Gastroesophageal sphincter (tissue), 3 donors: ENCODE data around the gene SIPA1L3.

Source experiments
- CTCF ChIP-seq, 4 experiments: fragments of 200-600 bp in 2 of 4; fragments of 450-650 bp in 2 of 4; sonication (generic) in 1 of 4; IDR thresholded peaks; one replicate each; pipeline ENCODE4 v1.5.1; 2017 to 2019; ENCODE audit warnings: antibody characterized with exemption in 4 of 4, mild to moderate bottlenecking in 2 of 4, moderate library complexity in 2 of 4
- EP300 ChIP-seq: sonication (generic); formaldehyde crosslinking; IDR thresholded peaks from one replicate; pipeline ENCODE4 v1.6.1; 2017; ENCODE audit warnings: antibody characterized with exemption, mild to moderate bottlenecking
- POLR2A ChIP-seq, 2 donors: fragments of 450-650 bp; IDR thresholded peaks; one replicate each; pipeline ENCODE4 v1.6.1; 2017; ENCODE audit warnings: antibody characterized with exemption in 2 of 2, mild to moderate bottlenecking in 2 of 2, moderate library complexity in 1 of 2
- POLR2AphosphoS5 ChIP-seq: sonication (generic); formaldehyde crosslinking; IDR thresholded peaks from one replicate; pipeline ENCODE4 v1.6.1; 2017; ENCODE audit warnings: antibody characterized with exemption

DNA sequence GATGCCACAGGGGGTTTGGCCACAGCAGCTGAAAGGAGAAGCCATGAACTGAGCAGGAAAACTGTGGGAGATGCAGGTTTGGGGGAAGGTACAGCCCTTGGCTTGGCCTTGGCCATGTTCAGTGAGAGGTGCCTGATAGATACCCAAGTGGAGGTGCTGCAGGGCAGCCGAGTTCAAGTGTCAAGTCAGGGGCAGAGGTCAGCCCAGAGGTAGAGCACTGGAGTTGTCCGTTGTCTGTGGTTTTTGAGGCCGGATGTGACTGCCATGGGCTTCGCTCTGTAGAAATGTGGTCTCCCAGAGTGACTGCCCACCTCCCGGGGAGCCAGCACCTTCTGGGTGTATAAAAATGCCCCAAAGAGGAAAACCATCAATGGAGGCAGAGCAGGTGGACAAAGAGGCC is 251.7 kb downstream of the SIPA1L3 start:
- TF ChIP-seq CTCF (IDR thresholded peaks at IDR 0.05) (no peak), EP300 (no peak), POLR2A (IDR thresholded peaks at IDR 0.05) (no peak), POLR2AphosphoS5 (no peak)
